Testis (tissue), 3 donors: ENCODE measurements around the gene CDK10. TPM values are rescaled to one million over a fixed set of nuclear protein-coding genes. Genes with fewer than 3 reads are reported as not detected.
A peak's percentile ranks its signal among the peaks of the same experiment; 100 is the strongest.

Experiments used
- DNase-seq: peaks from one replicate; pipeline ENCODE4 v3.0.0-alpha.2; 2019
- H3K27ac ChIP-seq, 2 donors: fragments of 200-600 bp; sonication (generic); one replicate each; pipeline ENCODE4 v1.5.1; 2019
- H3K27me3 ChIP-seq: fragments of 200-600 bp; sonication (generic); one replicate; pipeline ENCODE4 v1.5.1; 2019
- H3K36me3 ChIP-seq: fragments of 200-600 bp; sonication (generic); one replicate; pipeline ENCODE4 v1.5.1; 2017; ENCODE audit warnings: low read depth; ENCODE audit errors: missing control alignments
- H3K4me1 ChIP-seq: fragments of 200-600 bp; sonication (generic); one replicate; pipeline ENCODE4 v1.5.1; 2019
- H3K4me3 ChIP-seq, 2 donors: fragments of 200-600 bp; sonication (generic); one replicate each; pipeline ENCODE4 v1.5.1; 2017 to 2019
- H3K9me3 ChIP-seq: fragments of 200-600 bp; sonication (generic); one replicate; pipeline ENCODE4 v1.5.1; 2017
- CTCF ChIP-seq, 3 experiments: fragments of 450-650 bp in 2 of 3; fragments of 200-600 bp in 1 of 3; sonication (generic) in 1 of 3; IDR thresholded peaks; one replicate each; pipeline ENCODE4 v1.5.1; 2016 to 2019; ENCODE audit warnings: antibody characterized with exemption in 3 of 3, mild to moderate bottlenecking in 2 of 3, moderate library complexity in 1 of 3
- POLR2A ChIP-seq: fragments of 450-650 bp; IDR thresholded peaks from one replicate; pipeline ENCODE4 v1.6.1; 2017; ENCODE audit warnings: antibody characterized with exemption, mild to moderate bottlenecking, moderate library complexity
- WGBS, 2 donors: methylation state at CpG; one replicate each; pipeline ENCODE4 v1.1.5; 2018; 5-methylcytosine and 5-hydroxymethylcytosine counted together
- intact Hi-C: fragments of 100-400 bp; cut with DNase I; formaldehyde crosslinking; loops from one replicate; pipeline ENCODE4 v1.15.1; 2023; ENCODE audit warnings: low total_unique reads
- polyA plus RNA-seq: library from polyadenylated mRNA; stranded (reverse); fragments of 350-450 nt; fragmentation: Illumina TruSeq; extraction: RNeasy Lipid Tissue Mini Kit (QIAGEN cat#74804); gene quantifications from one replicate; pipeline ENCODE4 v1.2.3, GENCODE V29; 2014; ENCODE audit warnings: low read depth, low replicate concordance; ENCODE audit not compliant: insufficient read depth
- total RNA-seq, 2 donors: library from RNA; depleted of rRNA; stranded (reverse); fragments of >200 nt; gene quantifications; one replicate each; pipeline ENCODE4 v1.2.3, GENCODE V29; 2016

Gene CDK10
- total and polyA plus RNA-seq, 3 donors from 2014 or later = 68.0 to 88.3 (median 77.1) TPM

GRCh38 chr16:89700100-89700648, 13.7 kb downstream of the CDK10 start:
- peaks cover 13% of the 10 kb centered on the region for H3K4me1 ChIP-seq
- peak overlapping the region; percentile 6 to 80 for H3K4me3 ChIP-seq
- H3K27me3 ChIP-seq = no peaks in the 10 kb centered on the region
- no peaks in the 10 kb centered on the region for H3K9me3 ChIP-seq
- 0 to 1% methylated on average over 2 to 30 of the region's 30 CpGs for WGBS, 2 donors
- DNase-seq = peak; percentile 100
- TF ChIP-seq POLR2A (no peak), CTCF (IDR thresholded peaks at IDR 0.05) (peak; percentile 62 to 87 (median 76))
- H3K36me3 ChIP-seq = no peaks in the 10 kb centered on the region
- peak overlapping the region; percentile 73 to 85 for H3K27ac ChIP-seq
- intact Hi-C loops = no loop called here

- peak; percentile 59 for DNase-seq
- TF ChIP-seq CTCF (IDR thresholded peaks at IDR 0.05) (no peak), POLR2A (no peak)
- H3K4me3 ChIP-seq = peak overlapping the region; percentile 65 to 80
- intact Hi-C loops = no loop called here
- H3K4me1 ChIP-seq = peaks cover 13% of the 10 kb centered on the region
- H3K27me3 ChIP-seq = no peaks in the 10 kb centered on the region
- no peaks in the 10 kb centered on the region for H3K9me3 ChIP-seq
- WGBS, 2 donors = 1 to 2% methylated on average over 25 to 70 of the region's 78 CpGs
- peak overlapping the region; percentile 73 to 85 for H3K27ac ChIP-seq
- H3K36me3 ChIP-seq = no peaks in the 10 kb centered on the region
Measured at GRCh38 chr16:89700649-89701424, 14.3 kb downstream of the CDK10 start.

GRCh38 chr16:89701425-89702406, 15.2 kb downstream of the CDK10 start, which contains the start of gene SPATA2L:
Gene SPATA2L, minus strand, starts transcription at chr16:89701705. Its CDS starts 473 bp downstream, at chr16:89701232.
- intact Hi-C loops = no loop called here
- Histone ChIP-seq H3K4me3 (peak within 1 kb of the TSS; percentile 65 to 80), H3K9me3 (no peaks in the 10 kb centered on the region), H3K36me3 (no peaks in the 10 kb centered on the region), H3K27me3 (no peaks in the 10 kb centered on the region), H3K27ac (peak within 1 kb of the TSS; percentile 73 to 85), H3K4me1 (peaks cover 13% of the 10 kb centered on the region)
- DNase-seq = peak; percentile 94
- TF ChIP-seq CTCF (IDR thresholded peaks at IDR 0.05) = no peak
- peak; percentile 75 for TF ChIP-seq POLR2A
- WGBS, 2 donors = 1 to 2% methylated on average over 10 to 93 of the region's 97 CpGs

- intact Hi-C loops = no loop called here
- Histone ChIP-seq H3K4me3 (no peak overlapping the region), H3K27me3 (no peaks in the 10 kb centered on the region), H3K9me3 (no peaks in the 10 kb centered on the region), H3K4me1 (peaks cover 13% of the 10 kb centered on the region), H3K27ac (no peak overlapping the region), H3K36me3 (no peaks in the 10 kb centered on the region)
- TF ChIP-seq CTCF (IDR thresholded peaks at IDR 0.05) (no peak), POLR2A (no peak)
- WGBS, 2 donors = 81 to 84% methylated on average over 13 of the region's 13 CpGs
- DNase-seq = no peak
Measured at GRCh38 chr16:89704281-89704680, 17.8 kb downstream of the CDK10 start.
